Spinal cord (tissue), 10 donors: ENCODE data around the gene ZNF132. TPM values are rescaled to one million over a fixed set of nuclear protein-coding genes. Genes with fewer than 3 reads are reported as not detected.
"Not testable (repeated sequence)": the region's sequence is repeated elsewhere in the genome, so short reads cannot be mapped to it uniquely, and the experiment has no call there.

Experiments used
- DNase-seq, 6 donors: peaks; one replicate each; pipeline versions ENCODE4 v3.0.0 to v3.0.0-alpha.2; 2013 to 2015; ENCODE audit warnings: low spot score in 6 of 6, low read depth in 4 of 6
- H3K27ac ChIP-seq: one replicate; pipeline ENCODE4 v1.5.1; 2013; ENCODE audit warnings: low read depth, low read length, control low read depth
- H3K27me3 ChIP-seq: one replicate; pipeline ENCODE4 v1.6.1; 2013; ENCODE audit warnings: low read length; ENCODE audit not compliant: control insufficient read depth, insufficient read depth
- H3K36me3 ChIP-seq: one replicate; pipeline ENCODE4 v1.6.1; 2013; ENCODE audit warnings: low read length; ENCODE audit not compliant: control insufficient read depth, insufficient read depth
- H3K4me1 ChIP-seq: one replicate; pipeline ENCODE4 v1.6.1; 2013; ENCODE audit warnings: low read length; ENCODE audit not compliant: control insufficient read depth, insufficient read depth
- H3K4me3 ChIP-seq: one replicate; pipeline ENCODE4 v1.5.1; 2013; ENCODE audit warnings: low read depth, low read length, control low read depth
- H3K9me3 ChIP-seq: one replicate; pipeline ENCODE4 v1.6.1; 2013; ENCODE audit warnings: low read length; ENCODE audit not compliant: control insufficient read depth, insufficient read depth
- WGBS: methylation state at CpG from one replicate; pipeline ENCODE4 v1.1.5; 2013; ENCODE audit warnings: missing lambda C conversion rate; ENCODE audit not compliant: insufficient coverage; 5-methylcytosine and 5-hydroxymethylcytosine counted together
- polyA plus RNA-seq, 2 donors: library from polyadenylated mRNA; unstranded; fragments of 120-200 nt; gene quantifications; one replicate each; pipeline ENCODE4 v1.2.1, GENCODE V29; 2013; ENCODE audit not compliant: insufficient read length in 2 of 2
- total RNA-seq, 2 donors: library from RNA; depleted of rRNA in 1 of 2; stranded (reverse); fragments of 120-200 nt in 1 of 2; fragments of >200 nt in 1 of 2; gene quantifications; one replicate each; pipeline versions ENCODE4 v1.2.3 to v1.2.4, GENCODE V29; 2013 to 2014
- donor health status: healthy.

ZNF132 gene
- total and polyA plus RNA-seq, 4 donors, result 11.1 to 20.7 (median 12.1) TPM

- H3K27me3 ChIP-seq, result peaks cover 2% of the 10 kb centered on the region
- WGBS, result 0% methylated on average over 78 of the region's 79 CpGs
- peaks cover 34% of the 10 kb centered on the region for H3K36me3 ChIP-seq
- DNase-seq, result peak; percentile 83 to 99 (median 96)
- peak within 1 kb of the TSS; percentile 64 for H3K4me3 ChIP-seq
- H3K9me3 ChIP-seq, result peaks cover 6% of the 10 kb centered on the region
- H3K27ac ChIP-seq, result no peak within 1 kb of the TSS
- H3K4me1 ChIP-seq, result peaks cover 13% of the 10 kb centered on the region
These were observed 11.6 kb upstream of the ZNF132 start, which contains the start of gene ZNF324B for GRCh38 chr19:58451358-58452101. Gene ZNF324B (plus strand): TSS chr19:58451622. CDS start chr19:58453702, 2,080 bp downstream.

DNA sequence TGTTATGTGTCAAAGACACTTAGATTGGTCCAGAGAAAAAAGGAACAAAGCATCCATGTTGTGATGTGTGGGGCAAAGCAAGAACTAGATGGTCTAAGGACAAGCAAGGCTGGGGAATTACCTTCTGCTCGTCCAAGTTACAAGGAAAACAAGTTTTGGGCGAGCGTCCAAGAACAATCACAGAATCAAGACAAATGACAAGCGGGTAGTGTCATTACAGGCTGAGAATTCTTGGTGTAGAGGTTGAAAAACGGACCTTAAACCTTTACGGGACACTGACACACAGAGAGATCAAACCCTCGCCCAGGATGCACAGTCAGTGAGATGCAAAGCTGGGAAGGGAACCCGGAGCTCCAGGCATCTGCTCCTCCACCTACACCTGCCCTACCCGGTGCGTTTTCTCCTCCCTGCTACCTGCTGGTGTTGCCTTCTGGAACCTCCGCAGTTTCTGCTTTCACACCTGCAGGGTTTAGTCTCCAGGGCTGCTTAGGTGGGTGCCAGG is 11.0 kb upstream of the ZNF132 start:
- peaks cover 2% of the 10 kb centered on the region for H3K27me3 ChIP-seq
- WGBS, result 6% methylated on average over 11 of the region's 11 CpGs
- peaks cover 13% of the 10 kb centered on the region for H3K4me1 ChIP-seq
- peak in 2 of 6 donors; percentile 11 to 46 for DNase-seq
- no peak overlapping the region for H3K27ac ChIP-seq
- peak overlapping the region; percentile 64 for H3K4me3 ChIP-seq
- H3K36me3 ChIP-seq, result peaks cover 27% of the 10 kb centered on the region
- peaks cover 6% of the 10 kb centered on the region for H3K9me3 ChIP-seq

DNA sequence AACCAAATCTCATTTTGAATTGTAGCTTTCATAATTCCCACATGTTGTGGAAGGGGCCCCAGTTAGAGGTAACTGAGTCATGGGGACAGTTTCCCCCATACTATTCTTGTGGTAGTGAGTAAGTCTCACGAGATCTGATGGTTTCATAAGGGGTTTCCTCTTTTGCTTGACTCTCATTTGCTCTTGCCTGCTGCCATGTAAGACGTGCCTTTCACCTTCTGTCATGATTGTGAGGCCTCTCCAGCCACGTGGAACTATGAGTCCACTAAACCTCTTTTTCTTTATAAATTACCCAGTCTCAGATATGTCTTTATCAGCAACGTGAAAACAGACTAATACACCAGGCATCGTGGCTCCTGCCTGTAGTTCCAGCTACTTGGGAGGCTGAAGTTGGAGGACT is 10.0 kb upstream of the ZNF132 start:
- 54% methylated on average over 3 of the region's 5 CpGs for WGBS
- H3K9me3 ChIP-seq, DNase-seq, H3K27ac ChIP-seq, H3K4me3 ChIP-seq, H3K27me3 ChIP-seq: not testable (repeated sequence)
- Histone ChIP-seq H3K36me3 (peaks cover 18% of the 10 kb centered on the region), H3K4me1 (peaks cover 13% of the 10 kb centered on the region)

DNA sequence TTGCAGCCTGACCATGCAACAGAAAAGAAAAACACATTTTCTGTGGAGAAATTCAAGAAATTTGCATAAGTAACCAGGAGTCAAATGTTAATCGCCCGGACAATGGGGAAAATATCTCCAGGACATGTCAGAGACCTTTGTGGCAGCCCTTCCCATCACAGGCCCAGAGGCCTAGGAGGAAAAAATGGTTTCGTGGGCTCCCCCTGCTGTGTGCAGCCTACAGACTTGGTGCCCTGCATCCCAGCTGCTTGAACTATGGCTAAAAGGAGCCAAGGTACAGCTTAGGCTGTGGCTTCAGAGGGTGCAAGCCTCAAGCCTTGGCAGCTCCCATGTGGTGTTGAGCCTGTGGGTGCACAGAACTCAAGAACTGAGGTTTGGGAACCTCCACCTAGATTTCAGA is 8.9 kb upstream of the ZNF132 start:
- WGBS, result 65% methylated on average over 3 of the region's 3 CpGs
- not testable (repeated sequence) for H3K27me3 ChIP-seq, H3K4me3 ChIP-seq, H3K9me3 ChIP-seq, DNase-seq, H3K36me3 ChIP-seq, H3K27ac ChIP-seq
- peaks cover 13% of the 10 kb centered on the region for H3K4me1 ChIP-seq

GRCh38 chr19:58442986-58443385 is 3.0 kb upstream of the ZNF132 start:
- not testable (repeated sequence) for H3K27ac ChIP-seq, H3K4me3 ChIP-seq, H3K9me3 ChIP-seq, H3K36me3 ChIP-seq, H3K27me3 ChIP-seq, DNase-seq
- 77% methylated on average over 7 of the region's 7 CpGs for whole genome bisulfite sequencing
- H3K4me1 ChIP-seq, result peaks cover 20% of the 10 kb centered on the region

GRCh38 chr19:58440556-58440955 is 603 bp upstream of the ZNF132 start:
- peaks cover 7% of the 10 kb centered on the region for H3K9me3 ChIP-seq
- peak in 1 of 6 donors; percentile 11 for DNase-seq
- peak overlapping the region; percentile 77 for H3K27ac ChIP-seq
- no peaks in the 10 kb centered on the region for H3K27me3 ChIP-seq
- peaks cover 20% of the 10 kb centered on the region for H3K4me1 ChIP-seq
- 16% methylated on average over 30 of the region's 31 CpGs for WGBS
- peak overlapping the region; percentile 81 for H3K4me3 ChIP-seq
- H3K36me3 ChIP-seq, result peaks cover 21% of the 10 kb centered on the region

DNA sequence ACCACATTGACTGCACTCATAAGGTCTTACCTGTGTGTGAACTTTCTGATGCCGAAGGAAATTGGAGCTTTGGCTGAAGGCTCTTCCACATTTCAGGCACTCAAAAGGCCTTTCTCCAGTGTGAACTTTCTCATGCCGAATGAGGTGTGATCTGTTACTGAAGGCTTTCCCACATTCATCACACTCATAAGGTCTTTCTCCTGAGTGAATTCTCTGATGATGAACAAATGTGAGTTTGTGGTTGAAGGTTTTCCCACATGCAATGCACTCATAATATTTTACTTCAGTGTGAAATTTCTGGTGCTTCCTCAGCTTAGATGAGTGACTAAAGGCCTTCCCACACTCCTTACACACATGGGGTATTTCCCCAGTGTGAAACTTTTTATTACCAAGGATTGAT is 5.7 kb downstream of the ZNF132 start:
- Histone ChIP-seq H3K4me1 (peaks cover 5% of the 10 kb centered on the region), H3K27me3 (no peaks in the 10 kb centered on the region), H3K9me3 (peaks cover 47% of the 10 kb centered on the region), H3K36me3 (peaks cover 75% of the 10 kb centered on the region), H3K27ac (no peak overlapping the region), H3K4me3 (no peak overlapping the region)
- no peak for DNase-seq
- no CpG with 5 or more reads among the region's 2 CpGs for WGBS

GRCh38 chr19:58429745-58430144 is 10.2 kb downstream of the ZNF132 start:
- DNase-seq, result no peak
- Histone ChIP-seq H3K27ac (no peak overlapping the region), H3K27me3 (no peaks in the 10 kb centered on the region), H3K9me3 (peaks cover 35% of the 10 kb centered on the region), H3K4me1 (no peaks in the 10 kb centered on the region), H3K36me3 (peaks cover 46% of the 10 kb centered on the region), H3K4me3 (no peak overlapping the region)

DNA sequence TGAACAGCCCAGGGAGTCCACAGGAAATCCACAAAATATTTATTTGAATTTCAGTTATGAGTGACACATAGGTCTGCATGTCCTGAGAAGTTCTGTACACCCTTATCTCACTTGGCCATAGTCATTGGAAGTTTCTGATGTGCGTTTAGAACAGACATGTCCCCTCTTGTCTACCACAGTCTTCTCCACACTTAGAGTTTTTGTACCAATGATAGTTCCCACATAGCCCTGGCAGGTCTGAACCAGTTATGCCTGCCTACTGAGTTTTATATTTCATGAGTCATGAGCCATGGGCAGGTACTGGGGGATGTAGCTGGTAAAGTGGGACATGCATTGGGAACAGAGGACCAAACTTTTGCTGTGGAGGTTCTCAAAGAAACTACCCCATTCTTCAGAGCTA is 11.3 kb downstream of the ZNF132 start:
- DNase-seq, result no peak
- no CpG with 5 or more reads among the region's 1 CpG for WGBS
- no peak overlapping the region for H3K27ac ChIP-seq
- H3K27me3 ChIP-seq, result no peaks in the 10 kb centered on the region
- H3K4me3 ChIP-seq, result no peak overlapping the region
- H3K4me1 ChIP-seq, result no peaks in the 10 kb centered on the region
- H3K9me3 ChIP-seq, result peaks cover 25% of the 10 kb centered on the region
- peaks cover 35% of the 10 kb centered on the region for H3K36me3 ChIP-seq

DNA sequence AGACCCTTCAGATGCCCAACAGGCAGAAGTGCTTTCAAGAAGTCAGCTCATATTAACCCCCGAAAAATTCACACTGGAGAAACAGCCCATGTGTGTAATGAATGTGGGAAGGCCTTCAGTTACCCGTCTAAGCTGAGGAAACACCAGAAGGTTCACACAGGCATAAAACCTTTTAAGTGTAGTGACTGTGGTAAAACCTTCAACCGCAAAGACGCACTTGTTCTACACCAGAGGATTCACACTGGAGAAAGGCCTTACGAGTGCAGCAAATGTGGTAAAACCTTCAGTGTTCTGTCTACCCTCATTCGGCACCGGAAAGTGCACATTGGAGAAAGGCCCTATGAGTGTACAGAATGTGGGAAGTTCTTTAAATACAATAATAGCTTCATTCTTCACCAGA is 22.9 kb downstream of the ZNF132 start:
- Histone ChIP-seq H3K4me3 (no peak overlapping the region), H3K9me3 (no peaks in the 10 kb centered on the region), H3K4me1 (no peaks in the 10 kb centered on the region), H3K27ac (no peak overlapping the region), H3K36me3 (peaks cover 70% of the 10 kb centered on the region), H3K27me3 (no peaks in the 10 kb centered on the region)
- DNase-seq, result no peak
- 100% methylated on average over 4 of the region's 7 CpGs for WGBS
